ENCODE measurements around the gene SEPTIN7.

- no peak for TF ChIP-seq CEBPB (IDR thresholded peaks at IDR 0.05; ENCODE audit: low read depth)
- TF ChIP-seq EZH2phosphoT487 (IDR thresholded peaks at IDR 0.05; ENCODE audit: borderline replicate concordance): no peak
- TF ChIP-seq REST (IDR thresholded peaks at IDR 0.05; ENCODE audit: low read depth): no peak
- no peak for TF ChIP-seq CTCF (IDR thresholded peaks at IDR 0.05 in 2 of 3, conservative IDR thresholded peaks at IDR 0.05 in 1 of 3; ENCODE audit: borderline replicate concordance in 1 of 3, insufficient read depth in 1 of 3, low read depth in 2 of 3, low read length in 2 of 3)
- TF ChIP-seq SIN3A (IDR thresholded peaks at IDR 0.05; ENCODE audit: low read depth): no peak
- TF ChIP-seq EZH2 (IDR thresholded peaks at IDR 0.05): no peak
These were observed 29.1 kb upstream of the SEPTIN7 start for GRCh38 chr7:35771776-35772175.

All from HCT116 (cell line).